Natural killer cell treated with Interleukin-12 subunit alpha and Interleukin-12 subunit beta and Interleukin-15 and Interleukin-18, amount 100 ng/mL, for 72 hours (primary cell): ENCODE data around the gene ZBTB44. TPM values are rescaled to one million over a fixed set of nuclear protein-coding genes. Genes with fewer than 3 reads are reported as not detected.

Experiments used
- ATAC-seq, 2 donors: fragments of 150-1000 bp; cut with Tn5 transposase in 1 of 2; sonication (Bioruptor Pico), chemical (Tn5 transposase) in 1 of 2; 2 replicates each; pipeline ENCODE4 v1.10.0; 2021
- DNase-seq: peaks from one replicate; pipeline ENCODE4 v3.0.0; 2022; ENCODE audit warnings: low spot score
- H3K27ac Mint-ChIP-seq, 2 donors: 1 replicate in 1 of 2; 2 replicates in 1 of 2; pipeline ENCODE4 v1.8.0; 2022; ENCODE audit warnings: mixed read lengths in 2 of 2, mild to moderate bottlenecking in 1 of 2, moderate library complexity in 1 of 2
- H3K27me3 Mint-ChIP-seq, 2 donors: 1 replicate in 1 of 2; 2 replicates in 1 of 2; pipeline ENCODE4 v1.8.0; 2022; ENCODE audit warnings: mixed read lengths in 2 of 2
- H3K36me3 Mint-ChIP-seq: one replicate; pipeline ENCODE4 v1.8.0; 2022; ENCODE audit warnings: mixed read lengths
- H3K4me1 Mint-ChIP-seq, 2 donors: 1 replicate in 1 of 2; 2 replicates in 1 of 2; pipeline ENCODE4 v1.8.0; 2022; ENCODE audit warnings: low read depth in 2 of 2, mixed read lengths in 2 of 2, mild to moderate bottlenecking in 1 of 2
- H3K4me3 Mint-ChIP-seq: one replicate; pipeline ENCODE4 v1.8.0; 2022; ENCODE audit warnings: mixed read lengths
- H3K9me3 Mint-ChIP-seq: 2 replicates; pipeline ENCODE4 v1.8.0; 2022; ENCODE audit warnings: mixed read lengths
- total RNA-seq, 2 donors: library from RNA; stranded (reverse); gene quantifications; one replicate each; pipeline ENCODE4 v1.2.3, GENCODE V29; 2022

ZBTB44 gene
- total RNA-seq, 2 donors from 2014 or later = 28.5 to 48.5 TPM

DNA sequence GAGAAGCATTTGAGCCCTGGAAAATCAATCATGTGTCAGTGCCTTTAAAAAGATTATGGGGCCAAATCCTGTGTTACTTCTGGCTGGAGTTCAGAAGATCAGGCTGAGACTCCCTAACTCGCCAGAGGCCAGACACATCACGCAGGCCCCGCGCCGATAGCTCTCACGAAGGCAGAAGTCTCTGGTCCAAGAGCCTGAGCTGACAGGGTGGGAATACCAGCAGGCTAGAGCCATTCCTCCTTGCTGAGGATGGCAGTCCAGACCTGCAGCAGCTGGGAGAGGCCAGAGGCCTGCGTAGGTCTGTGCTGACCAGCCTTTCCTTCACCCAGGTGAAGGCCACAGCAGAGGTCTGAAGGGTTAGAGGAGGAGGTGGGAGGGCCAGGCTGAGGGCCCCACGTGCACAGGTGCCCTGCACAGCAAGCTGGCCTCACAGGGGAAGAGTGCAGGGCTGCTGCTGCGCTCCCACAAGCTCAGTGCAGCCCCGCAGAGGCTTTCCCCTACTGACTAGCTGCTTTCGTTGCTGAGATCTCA is 102.2 kb downstream of the ZBTB44 start:
- Mint-ChIP-seq H3K4me3 (no peak overlapping the region), H3K9me3 (no peaks in the 10 kb centered on the region), H3K4me1 (no peaks in the 10 kb centered on the region), H3K36me3 (no peaks in the 10 kb centered on the region), H3K27me3 (peaks cover 0 to 2% of the 10 kb centered on the region in 2 donors), H3K27ac (no peak overlapping the region)
- no peak for ATAC-seq
- no peak for DNase-seq

DNA sequence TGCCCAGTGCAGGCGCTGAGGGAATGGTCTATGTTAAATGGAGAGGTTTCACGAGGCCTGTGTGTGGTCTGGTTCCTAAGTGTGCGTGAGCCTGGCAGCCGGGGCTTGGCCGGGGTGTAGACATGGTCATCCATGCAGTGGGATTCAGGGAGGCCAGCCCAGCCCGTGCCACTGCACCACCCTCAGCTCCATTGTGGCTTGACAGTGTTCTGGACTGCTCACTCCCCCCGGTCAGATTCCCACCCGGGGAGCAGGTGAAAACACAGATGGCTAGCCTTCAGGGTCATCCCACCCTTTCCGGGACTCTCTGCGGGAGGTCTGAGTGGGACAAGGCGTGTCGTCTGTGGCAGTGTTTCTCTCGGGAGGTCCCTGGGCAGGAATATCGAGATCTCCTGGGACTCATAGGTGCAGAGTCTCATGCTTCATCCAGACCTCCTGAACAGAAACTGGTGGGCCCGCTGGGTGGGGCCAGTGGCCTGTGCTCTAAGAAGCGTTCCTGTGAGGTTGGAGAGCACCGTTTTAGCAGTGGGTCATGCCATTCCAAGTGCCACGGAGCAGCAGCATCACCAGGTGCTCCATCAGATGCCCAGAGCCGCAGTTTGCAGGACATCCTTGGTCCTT is 102.8 kb downstream of the ZBTB44 start:
- H3K27me3 Mint-ChIP-seq = peaks cover 0 to 2% of the 10 kb centered on the region in 2 donors
- H3K36me3 Mint-ChIP-seq = no peaks in the 10 kb centered on the region
- no peaks in the 10 kb centered on the region for H3K4me1 Mint-ChIP-seq
- DNase-seq (no peak), ATAC-seq (no peak)
- no peak overlapping the region for H3K4me3 Mint-ChIP-seq
- H3K9me3 Mint-ChIP-seq = no peaks in the 10 kb centered on the region
- no peak overlapping the region for H3K27ac Mint-ChIP-seq

DNA sequence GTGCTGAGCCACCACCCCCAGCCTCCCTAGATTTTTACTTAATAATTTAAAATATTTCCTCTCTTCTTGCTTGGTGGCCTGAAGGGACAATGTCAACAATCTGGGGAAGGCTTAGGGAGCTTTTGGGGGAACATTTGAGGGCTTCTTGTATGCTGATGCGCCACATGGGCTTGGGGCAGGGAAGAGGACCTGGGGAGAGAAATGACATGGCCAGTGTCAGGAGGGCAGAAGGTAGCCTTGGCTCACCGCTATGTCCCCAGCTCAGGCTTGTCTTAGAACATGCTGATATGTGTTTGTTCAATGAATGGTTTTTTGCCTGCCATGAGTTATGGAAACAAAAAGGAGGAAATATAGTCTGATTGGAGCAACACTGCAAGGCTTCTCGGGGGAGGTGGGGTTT is 103.6 kb downstream of the ZBTB44 start:
- ATAC-seq (no peak), DNase-seq (no peak)
- Mint-ChIP-seq H3K36me3 (no peaks in the 10 kb centered on the region), H3K27me3 (peaks cover 0 to 2% of the 10 kb centered on the region in 2 donors), H3K4me3 (no peak overlapping the region), H3K4me1 (no peaks in the 10 kb centered on the region), H3K9me3 (no peaks in the 10 kb centered on the region), H3K27ac (no peak overlapping the region)

DNA sequence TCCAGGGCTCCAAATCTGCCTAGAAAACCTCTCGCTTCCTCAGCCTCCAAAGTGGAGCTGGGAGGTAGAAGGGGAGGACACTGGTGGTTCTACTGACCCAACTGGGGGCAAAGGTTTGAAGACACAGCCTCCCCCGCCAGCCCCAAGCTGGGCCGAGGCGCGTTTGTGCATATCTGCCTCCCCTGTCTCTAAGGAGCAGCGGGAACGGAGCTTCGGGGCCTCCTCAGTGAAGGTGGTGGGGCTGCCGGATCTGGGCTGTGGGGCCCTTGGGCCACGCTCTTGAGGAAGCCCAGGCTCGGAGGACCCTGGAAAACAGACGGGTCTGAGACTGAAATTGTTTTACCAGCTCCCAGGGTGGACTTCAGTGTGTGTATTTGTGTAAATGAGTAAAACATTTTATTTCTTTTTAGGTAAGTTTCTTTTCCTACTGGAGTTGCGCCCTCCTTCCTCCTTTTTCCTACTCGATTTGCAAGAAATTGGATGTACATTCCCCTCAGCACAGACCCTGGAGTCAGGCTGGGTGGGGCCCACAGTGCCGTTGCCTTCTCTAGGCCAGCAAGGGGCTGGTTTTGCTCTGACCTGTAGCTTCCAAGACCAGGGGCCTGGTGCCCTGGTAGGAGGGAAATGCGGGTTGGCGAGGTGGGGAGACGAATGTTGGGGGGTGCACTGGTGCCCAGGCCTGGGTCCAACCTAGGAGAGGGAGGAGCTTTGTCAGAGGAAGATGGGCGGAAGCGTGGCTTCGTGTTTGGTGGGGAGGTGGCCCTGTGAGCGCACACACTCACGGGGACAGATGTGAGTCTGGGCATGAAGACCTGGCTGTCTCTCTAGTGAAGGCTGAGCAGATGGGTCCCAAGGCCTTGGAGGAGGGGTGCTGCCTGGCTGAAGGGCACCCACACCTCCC is 104.5 kb downstream of the ZBTB44 start:
- H3K36me3 Mint-ChIP-seq = no peaks in the 10 kb centered on the region
- H3K27ac Mint-ChIP-seq = no peak overlapping the region
- no peaks in the 10 kb centered on the region for H3K4me1 Mint-ChIP-seq
- H3K4me3 Mint-ChIP-seq = no peak overlapping the region
- ATAC-seq = no peak
- H3K9me3 Mint-ChIP-seq = no peaks in the 10 kb centered on the region
- peaks cover 0 to 2% of the 10 kb centered on the region in 2 donors for H3K27me3 Mint-ChIP-seq
- no peak for DNase-seq

DNA sequence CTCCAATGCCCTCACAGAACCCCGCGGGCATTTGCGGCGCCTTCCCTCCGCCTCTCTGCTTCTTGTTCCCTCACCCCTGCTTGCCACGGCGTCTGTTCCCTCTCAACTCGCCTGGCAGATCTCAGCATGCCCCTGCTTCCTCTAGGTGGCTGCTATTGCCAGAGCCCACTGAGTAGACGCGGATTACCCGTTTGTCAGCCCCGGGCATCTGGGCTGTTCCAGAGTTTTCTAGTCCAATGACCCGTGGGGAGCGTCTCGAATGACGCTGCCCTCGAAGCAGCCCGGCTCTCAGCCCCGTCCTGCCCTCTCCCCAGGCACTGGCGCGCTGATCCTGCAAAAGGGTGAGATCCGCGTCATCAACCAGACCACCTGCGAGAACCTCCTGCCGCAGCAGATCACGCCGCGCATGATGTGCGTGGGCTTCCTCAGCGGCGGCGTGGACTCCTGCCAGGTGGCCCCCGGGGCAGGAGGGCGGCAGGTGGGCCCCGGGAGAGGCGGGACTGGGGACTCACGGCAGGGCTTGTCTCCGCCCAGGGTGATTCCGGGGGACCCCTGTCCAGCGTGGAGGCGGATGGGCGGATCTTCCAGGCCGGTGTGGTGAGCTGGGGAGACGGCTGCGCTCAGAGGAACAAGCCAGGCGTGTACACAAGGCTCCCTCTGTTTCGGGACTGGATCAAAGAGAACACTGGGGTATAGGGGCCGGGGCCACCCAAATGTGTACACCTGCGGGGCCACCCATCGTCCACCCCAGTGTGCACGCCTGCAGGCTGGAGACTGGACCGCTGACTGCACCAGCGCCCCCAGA is 105.4 kb downstream of the ZBTB44 start:
- Mint-ChIP-seq H3K9me3 (no peaks in the 10 kb centered on the region), H3K4me3 (no peak overlapping the region), H3K36me3 (no peaks in the 10 kb centered on the region), H3K27ac (no peak overlapping the region), H3K4me1 (no peaks in the 10 kb centered on the region), H3K27me3 (peaks cover 0 to 2% of the 10 kb centered on the region in 2 donors)
- DNase-seq (no peak), ATAC-seq (no peak)

DNA sequence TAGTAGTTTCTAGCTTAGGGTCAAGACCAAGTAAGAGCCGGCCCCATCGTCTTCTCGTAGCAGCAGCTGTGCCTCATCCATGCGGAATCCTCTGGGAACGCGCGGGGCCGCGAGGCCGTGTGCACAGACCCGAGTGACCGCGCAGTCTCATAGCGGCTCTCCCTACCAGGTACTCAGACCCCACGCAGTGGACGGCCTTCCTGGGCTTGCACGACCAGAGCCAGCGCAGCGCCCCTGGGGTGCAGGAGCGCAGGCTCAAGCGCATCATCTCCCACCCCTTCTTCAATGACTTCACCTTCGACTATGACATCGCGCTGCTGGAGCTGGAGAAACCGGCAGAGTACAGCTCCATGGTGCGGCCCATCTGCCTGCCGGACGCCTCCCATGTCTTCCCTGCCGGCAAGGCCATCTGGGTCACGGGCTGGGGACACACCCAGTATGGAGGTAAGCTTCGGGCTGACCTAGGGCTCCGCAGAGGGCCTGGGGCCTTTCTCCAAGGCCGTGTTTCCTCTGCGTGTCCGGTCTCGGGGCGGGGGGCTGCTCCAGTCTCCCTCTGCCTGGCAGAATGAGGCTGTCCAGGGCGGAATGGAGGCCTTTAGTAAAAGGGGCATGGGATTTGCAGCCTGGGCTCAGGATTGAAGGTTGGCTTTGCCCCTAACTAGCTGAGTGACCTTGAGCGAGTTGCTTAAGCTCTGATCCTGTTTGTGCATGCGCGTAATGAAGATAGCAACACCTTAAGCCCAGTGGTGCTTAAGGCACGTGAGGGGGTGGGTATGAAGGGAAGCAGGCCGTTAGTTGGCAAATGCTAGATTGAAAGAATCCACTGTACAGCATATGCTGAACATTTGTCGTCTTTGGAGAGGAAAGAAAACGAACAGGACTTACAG is 106.2 kb downstream of the ZBTB44 start:
- H3K36me3 Mint-ChIP-seq = no peaks in the 10 kb centered on the region
- H3K27ac Mint-ChIP-seq = no peak overlapping the region
- no peak for DNase-seq
- no peak overlapping the region for H3K4me3 Mint-ChIP-seq
- no peaks in the 10 kb centered on the region for H3K9me3 Mint-ChIP-seq
- ATAC-seq = no peak
- H3K27me3 Mint-ChIP-seq = no peaks in the 10 kb centered on the region
- no peaks in the 10 kb centered on the region for H3K4me1 Mint-ChIP-seq

DNA sequence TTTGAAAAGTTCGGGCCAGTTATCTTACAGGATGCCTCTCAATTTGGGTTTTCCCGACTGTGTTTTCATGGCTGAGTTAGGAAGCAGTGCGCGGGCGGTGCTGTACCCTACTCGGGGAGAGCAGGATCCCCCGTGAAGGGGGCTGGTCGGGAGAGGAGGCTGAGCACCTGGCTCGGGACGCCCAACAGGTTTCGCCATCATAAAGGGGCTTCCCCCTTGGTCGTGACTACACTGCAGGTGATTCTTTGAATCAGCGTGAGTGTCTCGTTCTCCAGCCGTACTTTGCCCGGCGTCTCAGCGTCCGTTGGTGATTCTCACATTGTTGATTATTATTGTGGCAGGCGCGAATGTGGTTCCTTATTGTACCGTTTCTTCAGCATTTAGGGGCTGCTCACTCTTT is 108.6 kb downstream of the ZBTB44 start:
- Mint-ChIP-seq H3K4me3 (no peak overlapping the region), H3K27me3 (no peaks in the 10 kb centered on the region), H3K27ac (no peak overlapping the region), H3K9me3 (no peaks in the 10 kb centered on the region), H3K4me1 (no peaks in the 10 kb centered on the region), H3K36me3 (no peaks in the 10 kb centered on the region)
- no peak for ATAC-seq
- no peak for DNase-seq

DNA sequence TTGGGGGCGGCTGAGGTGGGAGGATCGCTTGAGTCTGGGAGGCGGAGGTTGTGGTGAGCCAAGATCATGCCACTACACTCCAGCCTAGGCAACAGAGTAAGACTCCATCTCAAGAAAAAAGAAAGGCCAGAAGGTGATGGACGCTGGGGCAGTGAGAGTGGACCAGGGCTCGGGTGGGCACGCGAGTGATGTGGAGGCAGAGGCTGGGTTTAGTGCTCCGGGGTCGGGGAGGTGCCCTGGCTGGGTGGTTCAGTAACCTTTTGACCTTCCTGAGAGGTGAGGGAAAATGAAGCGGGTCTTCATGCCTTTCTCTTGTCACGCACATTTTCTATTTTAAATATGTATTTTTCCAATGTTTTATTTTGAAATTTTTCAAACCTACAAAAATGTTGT is 110.0 kb downstream of the ZBTB44 start:
- no peaks in the 10 kb centered on the region for H3K4me1 Mint-ChIP-seq
- H3K27me3 Mint-ChIP-seq = no peaks in the 10 kb centered on the region
- H3K27ac Mint-ChIP-seq = no peak overlapping the region
- H3K36me3 Mint-ChIP-seq = no peaks in the 10 kb centered on the region
- DNase-seq = no peak
- ATAC-seq = no peak
- H3K9me3 Mint-ChIP-seq = no peaks in the 10 kb centered on the region
- H3K4me3 Mint-ChIP-seq = no peak overlapping the region

DNA sequence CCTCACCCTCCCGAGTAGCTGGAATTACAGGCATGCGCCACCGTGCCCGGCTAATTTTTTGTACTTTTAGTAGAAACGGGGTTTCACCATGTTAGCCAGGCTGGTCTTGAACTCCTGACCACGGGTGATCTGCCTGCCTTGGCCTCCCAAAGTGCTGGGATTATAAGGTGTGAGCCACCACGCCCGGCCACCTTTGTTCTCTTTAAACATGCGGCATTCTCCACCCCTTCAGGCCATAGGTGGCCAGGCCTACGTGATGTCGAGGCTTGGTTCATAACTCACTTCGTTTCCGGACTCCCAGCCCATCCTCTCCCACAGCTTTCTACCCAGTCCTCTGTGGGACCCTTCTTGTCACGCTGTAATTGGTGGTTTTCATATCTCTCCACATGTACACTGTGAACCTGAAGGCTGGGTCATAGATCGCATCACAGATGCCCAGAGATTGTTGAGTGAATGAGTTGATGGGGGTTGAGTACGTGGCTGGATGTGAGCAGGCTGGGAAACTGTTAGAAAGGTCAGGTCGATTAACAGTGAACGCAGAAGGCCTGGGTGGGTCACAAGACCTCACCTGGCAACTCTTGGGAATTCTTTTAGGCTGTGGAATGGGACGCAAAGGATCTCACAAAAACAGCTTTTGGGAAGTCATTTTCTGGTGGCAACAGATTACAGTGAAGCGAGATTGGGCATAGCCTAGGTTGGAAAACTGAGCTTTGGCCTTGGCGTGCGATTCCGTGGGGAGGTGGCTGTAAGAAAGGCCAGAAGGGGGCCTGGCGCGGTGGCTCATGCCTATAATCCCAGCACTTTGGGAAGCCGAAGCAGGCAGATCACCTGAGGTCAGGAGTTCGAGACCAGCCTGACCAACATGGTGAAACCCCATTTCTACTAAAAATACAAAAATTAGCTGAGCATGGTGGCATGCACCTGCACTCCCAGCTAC is 110.7 kb downstream of the ZBTB44 start:
- H3K27me3 Mint-ChIP-seq = no peaks in the 10 kb centered on the region
- H3K36me3 Mint-ChIP-seq = no peaks in the 10 kb centered on the region
- H3K27ac Mint-ChIP-seq = no peak overlapping the region
- H3K4me3 Mint-ChIP-seq = no peak overlapping the region
- no peak for DNase-seq
- H3K9me3 Mint-ChIP-seq = no peaks in the 10 kb centered on the region
- no peak for ATAC-seq
- no peaks in the 10 kb centered on the region for H3K4me1 Mint-ChIP-seq

DNA sequence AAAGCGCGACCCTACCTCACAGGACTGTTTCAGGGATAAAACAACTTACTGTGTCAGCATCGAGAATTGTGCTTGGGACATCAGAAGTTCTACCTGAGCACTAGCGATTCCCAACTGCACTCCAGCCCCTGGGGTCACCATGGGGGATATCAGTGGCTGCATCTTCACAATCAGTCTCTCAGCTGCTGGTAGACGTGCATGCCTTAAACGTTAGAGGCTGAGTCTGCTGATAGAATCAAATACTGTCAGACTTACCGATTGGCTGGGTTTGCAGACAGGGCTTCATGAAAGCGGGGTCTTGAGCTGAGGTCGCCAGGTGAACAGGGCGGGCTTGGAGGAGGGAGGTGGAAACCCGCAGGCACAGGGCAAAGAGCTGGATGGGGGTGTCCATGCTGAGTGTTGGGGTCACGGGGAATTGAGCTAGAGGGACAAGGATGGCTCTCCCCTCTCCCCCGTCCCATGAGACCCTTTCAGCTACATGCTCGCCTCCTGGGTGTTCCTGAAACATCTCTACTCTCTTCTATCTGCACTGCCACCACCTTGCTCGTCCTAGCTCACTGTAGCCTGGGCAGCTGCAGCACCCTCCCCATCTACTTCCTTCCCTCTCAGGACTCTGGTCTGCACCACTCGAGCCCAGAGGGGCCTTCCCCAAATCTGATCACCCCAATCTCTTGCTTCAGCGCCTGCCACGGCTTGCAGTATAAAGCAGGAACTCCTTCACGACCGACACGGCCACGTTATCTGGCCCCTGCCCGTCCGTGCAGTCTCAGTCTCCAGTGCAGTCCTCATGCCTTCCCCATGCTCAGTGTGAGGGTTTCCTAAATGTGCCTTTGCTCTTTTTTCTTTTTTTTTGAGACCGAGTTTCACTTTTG is 111.7 kb downstream of the ZBTB44 start:
- Mint-ChIP-seq H3K9me3 (no peaks in the 10 kb centered on the region), H3K4me1 (no peaks in the 10 kb centered on the region), H3K27ac (no peak overlapping the region), H3K4me3 (peak overlapping the region; percentile 14), H3K27me3 (no peaks in the 10 kb centered on the region), H3K36me3 (no peaks in the 10 kb centered on the region)
- DNase-seq (no peak), ATAC-seq (no peak)

DNA sequence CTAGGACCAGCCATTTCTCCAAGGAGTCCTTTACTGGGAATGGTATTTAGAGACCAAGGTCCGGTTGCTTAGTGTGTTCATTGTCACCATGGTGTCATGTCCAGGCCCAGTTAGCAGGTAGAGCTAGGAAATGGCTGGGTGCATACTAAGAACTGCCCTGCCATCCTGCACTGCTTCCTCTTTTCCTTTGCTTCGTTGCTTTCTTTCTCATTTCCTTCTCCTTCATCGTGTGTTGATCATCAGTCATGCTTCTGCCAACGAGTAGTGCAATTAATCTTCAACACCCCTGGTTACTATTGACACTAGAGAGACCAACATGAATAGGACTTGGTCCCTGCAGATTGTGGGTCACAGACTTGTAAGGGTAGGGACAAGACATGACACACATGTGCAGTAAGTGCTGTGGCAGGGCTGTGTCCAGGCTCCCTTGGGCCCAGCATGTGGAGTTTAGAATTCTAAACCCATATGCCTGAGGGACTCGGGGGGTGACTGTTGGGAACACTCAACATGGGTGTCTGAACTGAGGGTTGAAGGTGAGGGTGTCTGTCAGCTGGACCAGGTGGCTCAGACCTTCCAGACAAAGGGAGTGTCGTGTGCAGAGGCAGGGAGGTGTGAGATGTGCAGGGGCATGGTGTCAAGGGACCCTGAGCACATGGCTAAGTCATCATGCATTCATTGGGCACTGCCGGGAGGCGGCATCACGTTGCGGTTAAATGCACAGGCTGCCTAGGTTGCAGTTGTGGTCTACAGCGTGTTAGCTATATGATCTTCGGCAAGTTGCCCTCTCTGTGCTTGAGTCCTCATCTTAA is 112.5 kb downstream of the ZBTB44 start:
- H3K27ac Mint-ChIP-seq = no peak overlapping the region
- DNase-seq = no peak
- H3K27me3 Mint-ChIP-seq = no peaks in the 10 kb centered on the region
- no peaks in the 10 kb centered on the region for H3K9me3 Mint-ChIP-seq
- H3K4me3 Mint-ChIP-seq = no peak overlapping the region
- H3K36me3 Mint-ChIP-seq = no peaks in the 10 kb centered on the region
- no peaks in the 10 kb centered on the region for H3K4me1 Mint-ChIP-seq
- no peak for ATAC-seq
